Activated B cell treated with CpG ODN at 0.5 μM for 24 hours (primary cell): Measurements from ENCODE around the gene MDM4. TPM values are rescaled to one million over a fixed set of nuclear protein-coding genes. Genes with fewer than 3 reads are reported as not detected.

Experiments used
- ATAC-seq: fragments of 200-7000 bp; cut with Tn5 transposase; one replicate; pipeline ENCODE4 v1.10.0; 2021; ENCODE audit warnings: low read depth, mild to moderate bottlenecking, moderate library complexity
- CTCF ChIA-PET: fragments of 350-600 bp; sonication (Branson Sonifier 250); formaldehyde crosslinking; loops from one replicate; lab custom pipeline; 2021; ENCODE audit warnings: antibody characterized with exemption; lab: Charles Lee
- POLR2A ChIA-PET: fragments of 350-600 bp; sonication (Branson Sonifier 250); formaldehyde crosslinking; loops from one replicate; lab custom pipeline; 2021; ENCODE audit warnings: antibody characterized with exemption; lab: Charles Lee
- DNase-seq: peaks from one replicate; pipeline ENCODE4 v3.0.0; 2022
- H3K27ac Mint-ChIP-seq: one replicate; pipeline ENCODE4 v1.8.0; 2020; ENCODE audit warnings: mixed read lengths
- H3K27me3 Mint-ChIP-seq: one replicate; pipeline ENCODE4 v1.8.0; 2021; ENCODE audit warnings: mixed read lengths
- H3K36me3 Mint-ChIP-seq: one replicate; pipeline ENCODE4 v1.8.0; 2021; ENCODE audit warnings: low read depth, mixed read lengths
- H3K4me1 Mint-ChIP-seq: one replicate; pipeline ENCODE4 v1.8.0; 2021; ENCODE audit warnings: mixed read lengths
- H3K4me3 Mint-ChIP-seq: one replicate; pipeline ENCODE4 v1.8.0; 2020; ENCODE audit warnings: mild to moderate bottlenecking, mixed read lengths
- H3K9me3 Mint-ChIP-seq: one replicate; pipeline ENCODE4 v1.8.0; 2020; ENCODE audit warnings: mixed read lengths
- CTCF ChIP-seq: fragments of 200-600 bp; IDR thresholded peaks from one replicate; pipeline ENCODE4 v1.8.0; 2022; ENCODE audit warnings: antibody characterized with exemption, mild to moderate bottlenecking
- intact Hi-C: fragments of 100-400 bp; cut with micrococcal nuclease; formaldehyde crosslinking; loops from one replicate; pipeline ENCODE4 v1.15.1; 2024
- total RNA-seq: library from RNA; stranded (reverse); gene quantifications from 2 replicates; pipeline ENCODE4 v1.2.3, GENCODE V29; 2022

Gene MDM4
- total RNA-seq, 1 donor from 2014 or later: 264 TPM

- H3K4me3 Mint-ChIP-seq: peak overlapping the region; percentile 22
- no peaks in the 10 kb centered on the region for H3K27me3 Mint-ChIP-seq
These were observed 49.7 kb downstream of the MDM4 start for GRCh38 chr1:204565617-204566582.

GRCh38 chr1:204566583-204566955 lies 50.4 kb downstream of the MDM4 start:
- intact Hi-C loops: loop anchor here (1.0 kb wide), 2 partner anchors 198 to 241 kb away; no protein-coding TSS in a partner anchor
- H3K27me3 Mint-ChIP-seq: no peaks in the 10 kb centered on the region
- peaks cover 83% of the 10 kb centered on the region for H3K36me3 Mint-ChIP-seq
- DNase-seq (no peak), ATAC-seq (no peak)
- no peak overlapping the region for H3K27ac Mint-ChIP-seq
- H3K4me3 Mint-ChIP-seq: no peak overlapping the region
- ChIA-PET CTCF (interaction anchor here (0.7 to 6.5 kb wide), 10 partner anchors 8 to 256 kb away, joined by 3 to 155 read pairs (median 4); partner anchors contain the start of gene MDM4), POLR2A (interaction anchor here (0.6 to 1.6 kb wide), 2 partner anchors 35 to 1505 kb away, joined by 4 to 6 read pairs; no protein-coding TSS in a partner anchor)
- no peak for TF ChIP-seq CTCF
- H3K9me3 Mint-ChIP-seq: no peaks in the 10 kb centered on the region
- H3K4me1 Mint-ChIP-seq: peaks cover 38% of the 10 kb centered on the region

More at GRCh38 chr1:204565617-204566582, 49.7 kb downstream of the MDM4 start:
- Mint-ChIP-seq H3K4me1 (peaks cover 41% of the 10 kb centered on the region), H3K36me3 (peaks cover 82% of the 10 kb centered on the region), H3K27ac (peak overlapping the region; percentile 68), H3K9me3 (no peaks in the 10 kb centered on the region)
- ATAC-seq: peak; percentile 80
- intact Hi-C loops: loop anchor here (1.0 to 2.0 kb wide), 3 partner anchors 49 to 241 kb away; partner anchors contain the start of gene MDM4
- CTCF ChIA-PET: interaction anchor here (0.6 to 6.5 kb wide), 28 partner anchors 8 to 256 kb away, joined by 3 to 155 read pairs (median 4); no protein-coding TSS in a partner anchor
- peak; percentile 61 for TF ChIP-seq CTCF
- POLR2A ChIA-PET: interaction anchor here (0.6 to 2.2 kb wide), 7 partner anchors 8 to 1506 kb away, joined by 3 to 9 read pairs (median 4); no protein-coding TSS in a partner anchor
- DNase-seq: peak; percentile 31

- Mint-ChIP-seq H3K4me3 (no peak overlapping the region), H3K9me3 (no peaks in the 10 kb centered on the region), H3K27ac (no peak overlapping the region), H3K27me3 (no peaks in the 10 kb centered on the region), H3K4me1 (peaks cover 34% of the 10 kb centered on the region), H3K36me3 (peaks cover 81% of the 10 kb centered on the region)
- CTCF ChIA-PET: interaction anchor here (0.9 to 6.5 kb wide), 4 partner anchors 51 to 239 kb away, joined by 3 to 155 read pairs (median 36); partner anchors contain the start of gene MDM4
- ATAC-seq (no peak), DNase-seq (no peak)
- TF ChIP-seq CTCF: no peak
- intact Hi-C loops: no loop called here
- POLR2A ChIA-PET: interaction anchor here (0.7 kb wide), 1 partner anchor 197 kb away, joined by 4 read pairs; no protein-coding TSS in a partner anchor
These were observed 50.9 kb downstream of the MDM4 start for GRCh38 chr1:204567071-204567470.

- peaks cover 26% of the 10 kb centered on the region for H3K4me1 Mint-ChIP-seq
- CTCF ChIA-PET: interaction anchor here (1.6 to 6.5 kb wide), 2 partner anchors 195 to 238 kb away, joined by 6 to 155 read pairs; no protein-coding TSS in a partner anchor
- H3K4me3 Mint-ChIP-seq: no peak overlapping the region
- DNase-seq (no peak), ATAC-seq (no peak)
- H3K27ac Mint-ChIP-seq: no peak overlapping the region
- POLR2A ChIA-PET: interaction anchor here (0.6 kb wide), 2 partner anchors 18 to 73 kb away, joined by 3 to 5 read pairs; no protein-coding TSS in a partner anchor
- peaks cover 82% of the 10 kb centered on the region for H3K36me3 Mint-ChIP-seq
- no peaks in the 10 kb centered on the region for H3K9me3 Mint-ChIP-seq
- TF ChIP-seq CTCF: no peak
- H3K27me3 Mint-ChIP-seq: no peaks in the 10 kb centered on the region
- intact Hi-C loops: loop anchor here (2.0 kb wide), 1 partner anchor 14 kb away; no protein-coding TSS in a partner anchor
These were observed 52.5 kb downstream of the MDM4 start for GRCh38 chr1:204568576-204569315.
